RKO (cell line): Measurements from ENCODE around the gene ABHD13.
"Not testable (repeated sequence)": the region's sequence is repeated elsewhere in the genome, so short reads cannot be mapped to it uniquely, and the experiment has no call there.

ENCODE experiments used
- DNase-seq: peaks from one replicate; pipeline ENCODE4 v3.0.0-alpha.2; 2016; ENCODE audit warnings: low spot score

The ABHD13 gene

DNA sequence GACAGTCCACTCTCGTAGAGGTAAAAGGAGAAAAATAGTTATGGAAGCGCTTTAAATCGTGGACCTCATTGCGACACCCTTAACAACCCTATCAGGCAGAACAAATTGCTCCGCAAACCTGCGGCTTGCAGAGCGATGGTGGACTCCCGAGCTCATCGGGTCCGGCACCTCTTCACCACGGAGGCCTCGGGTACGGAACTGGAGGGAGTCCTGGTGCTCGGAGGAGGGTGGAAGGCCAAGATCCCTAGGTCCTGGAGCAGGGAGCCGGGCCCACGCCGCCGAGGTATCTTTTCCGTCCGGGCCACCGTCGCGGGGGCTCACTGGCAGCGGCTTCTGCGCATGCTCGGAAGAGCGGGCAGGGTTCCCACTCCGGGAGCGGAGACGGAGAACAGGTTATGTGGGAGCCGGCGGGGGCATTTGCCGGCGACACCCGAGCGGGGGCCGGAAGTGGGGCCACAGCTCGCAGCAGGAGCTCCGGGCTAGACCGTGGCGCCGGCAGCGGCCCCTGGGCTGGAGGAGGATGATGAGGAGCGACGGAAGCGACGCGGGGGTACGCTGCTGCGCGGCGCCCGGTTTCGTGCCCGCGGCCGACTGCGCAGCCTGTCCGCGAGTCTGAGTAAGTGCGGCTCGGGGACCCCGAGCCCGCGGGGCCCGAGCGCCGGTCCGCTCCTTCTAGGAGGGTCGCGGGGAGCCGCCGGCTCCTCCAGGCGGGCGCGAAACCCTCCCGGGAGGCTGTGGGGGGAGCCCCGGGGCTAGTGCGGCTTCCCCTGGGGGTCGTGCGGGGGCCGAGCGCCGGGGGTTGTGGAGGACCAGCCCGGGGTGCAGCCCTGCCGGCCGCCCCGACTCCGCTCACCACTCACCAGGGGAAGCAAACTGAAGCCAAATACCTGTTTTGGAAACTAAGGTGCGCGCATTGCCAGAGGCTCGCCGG, at the start of gene ABHD13:
Gene ABHD13 (plus strand): TSS at position 349 of the 931 bp plus-strand sequence. CDS start 10,827 bp downstream, outside the sequence.
- DNase-seq = peak; percentile 92

DNA sequence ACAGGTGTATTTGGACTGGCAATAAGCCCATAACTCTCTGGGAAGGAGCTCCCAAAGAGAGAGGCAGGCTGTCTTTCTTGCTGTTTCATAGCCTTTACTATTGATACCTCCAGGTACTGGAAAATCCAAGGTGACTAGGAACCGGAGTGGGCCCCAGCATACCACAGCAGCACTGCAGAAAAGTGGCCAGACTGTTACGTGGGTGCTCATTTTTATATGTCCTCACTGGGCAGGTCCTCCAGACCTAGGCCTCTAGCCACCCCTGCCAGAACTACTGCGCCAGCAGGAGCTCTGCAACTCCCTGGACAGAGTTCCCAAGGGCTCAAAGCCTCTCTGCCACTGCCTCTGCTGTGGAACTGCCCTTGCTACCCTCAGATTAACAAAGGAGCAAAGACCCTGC, 49.3 kb upstream of the ABHD13 start:
- no peak for DNase-seq

DNA sequence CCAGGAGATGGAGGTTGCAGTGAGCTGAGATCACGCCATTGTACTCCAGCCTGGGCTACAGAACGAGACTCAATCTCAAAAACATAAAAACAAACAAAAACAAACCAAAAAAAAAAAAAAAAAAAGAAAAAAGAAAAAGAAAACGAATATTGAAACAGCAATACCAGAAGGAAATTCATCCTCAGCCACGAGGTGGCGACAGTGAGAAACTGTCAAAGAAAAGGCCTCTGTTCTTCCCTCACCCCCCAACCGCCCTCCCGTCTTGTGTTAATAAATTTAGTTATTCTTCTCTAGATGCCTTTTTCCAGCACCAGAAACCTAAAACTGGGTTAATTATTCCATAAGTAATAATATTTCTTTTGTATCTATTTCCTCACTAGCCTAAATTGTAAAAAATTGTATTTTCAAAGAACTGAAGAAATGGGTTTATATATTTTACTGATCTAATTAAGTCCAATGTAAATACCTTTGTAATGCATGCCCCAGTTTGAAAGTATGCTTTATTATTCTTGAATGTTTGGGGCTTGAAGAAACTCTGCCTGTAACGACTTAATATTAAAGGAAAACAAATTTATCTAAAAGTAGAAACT, 41.4 kb upstream of the ABHD13 start:
- peak; percentile 46 for DNase-seq

- no peak for DNase-seq
Observed at GRCh38 chr13:108178078-108178477, 40.1 kb upstream of the ABHD13 start.

DNA sequence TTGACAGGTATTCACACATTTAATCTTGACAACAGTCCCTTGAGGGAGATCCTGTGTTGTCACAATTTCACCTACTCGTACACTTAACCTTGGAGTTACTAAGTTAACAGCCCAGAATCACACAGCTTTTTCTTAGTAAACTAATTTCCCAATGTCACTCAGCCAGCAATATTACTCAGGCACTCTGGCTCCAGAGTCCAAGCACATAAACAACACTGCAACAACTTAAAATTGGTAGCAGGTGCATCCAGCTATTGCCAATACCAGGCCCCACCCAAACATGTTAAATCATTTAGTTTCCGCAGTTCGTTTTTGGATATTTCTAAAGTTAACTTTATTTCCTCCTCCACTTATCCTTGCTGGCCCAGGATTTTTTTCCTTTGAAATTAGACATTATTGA, 35.5 kb upstream of the ABHD13 start:
- no peak for DNase-seq

DNA sequence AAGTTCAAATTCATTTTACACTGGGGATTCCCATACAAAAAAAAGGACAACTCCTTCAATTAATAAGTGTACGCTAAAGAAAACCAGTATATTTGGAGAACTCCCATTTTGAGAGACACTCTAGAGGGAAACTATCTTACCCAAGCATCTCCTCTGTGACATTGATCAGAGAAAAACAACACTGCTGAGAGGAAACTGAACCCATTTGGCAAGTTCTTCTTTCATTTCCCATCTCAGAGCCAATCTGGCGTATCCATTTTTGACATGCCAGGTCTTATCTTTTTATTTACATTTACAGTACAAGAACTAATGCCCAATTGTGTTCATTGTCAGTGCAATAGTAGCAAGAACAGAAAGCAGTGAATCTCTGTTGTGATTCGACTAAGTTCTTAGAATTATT, 33.0 kb upstream of the ABHD13 start:
- no peak for DNase-seq

GRCh38 chr13:108188260-108188659, 29.9 kb upstream of the ABHD13 start:
- DNase-seq = no peak

GRCh38 chr13:108190897-108191296, 27.3 kb upstream of the ABHD13 start:
- no peak for DNase-seq

GRCh38 chr13:108193806-108194205, 24.4 kb upstream of the ABHD13 start:
- DNase-seq = no peak

- no peak for DNase-seq
Observed at GRCh38 chr13:108194435-108194936, 23.7 kb upstream of the ABHD13 start.

GRCh38 chr13:108195146-108195545, 23.0 kb upstream of the ABHD13 start:
- peak; percentile 13 for DNase-seq

DNA sequence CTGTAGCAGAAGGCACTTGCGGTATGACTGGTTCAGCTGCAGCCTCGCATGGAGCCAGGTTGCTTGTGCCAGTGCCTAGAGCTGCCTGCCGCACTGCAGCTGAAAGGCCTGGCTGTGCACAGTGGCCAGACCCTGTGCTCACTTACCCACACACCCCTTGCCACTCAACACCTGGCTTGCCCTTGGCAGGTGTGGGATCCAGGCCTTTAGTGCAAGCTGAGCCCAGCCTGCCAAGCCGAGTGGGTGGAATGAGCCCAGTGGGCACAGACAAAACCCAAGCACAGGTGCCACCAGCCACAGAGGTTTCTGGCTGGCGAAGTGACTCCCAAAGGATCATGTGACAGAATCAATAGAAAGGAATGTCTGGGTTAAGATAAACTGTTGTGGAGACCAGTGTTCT, 22.3 kb upstream of the ABHD13 start:
- no peak for DNase-seq

- peak; percentile 82 for DNase-seq
Observed at GRCh38 chr13:108200781-108201398, 17.3 kb upstream of the ABHD13 start.

- DNase-seq = no peak
Observed at GRCh38 chr13:108210551-108210950, 7.6 kb upstream of the ABHD13 start.

GRCh38 chr13:108212886-108213285, 5.3 kb upstream of the ABHD13 start:
- no peak for DNase-seq

GRCh38 chr13:108213946-108214345, 4.2 kb upstream of the ABHD13 start:
- DNase-seq = peak; percentile 94

- no peak for DNase-seq
Observed at GRCh38 chr13:108214441-108215271, 3.5 kb upstream of the ABHD13 start.

- DNase-seq = peak; percentile 96
Observed at GRCh38 chr13:108215436-108215835, 2.8 kb upstream of the ABHD13 start, which contains the start of gene LIG4. TSS of gene LIG4 (minus strand) at chr13:108215536. CDS start at chr13:108211268, 4,268 bp downstream.

GRCh38 chr13:108217307-108218043, 717 bp upstream of the ABHD13 start:
- DNase-seq = not testable (repeated sequence)

DNA sequence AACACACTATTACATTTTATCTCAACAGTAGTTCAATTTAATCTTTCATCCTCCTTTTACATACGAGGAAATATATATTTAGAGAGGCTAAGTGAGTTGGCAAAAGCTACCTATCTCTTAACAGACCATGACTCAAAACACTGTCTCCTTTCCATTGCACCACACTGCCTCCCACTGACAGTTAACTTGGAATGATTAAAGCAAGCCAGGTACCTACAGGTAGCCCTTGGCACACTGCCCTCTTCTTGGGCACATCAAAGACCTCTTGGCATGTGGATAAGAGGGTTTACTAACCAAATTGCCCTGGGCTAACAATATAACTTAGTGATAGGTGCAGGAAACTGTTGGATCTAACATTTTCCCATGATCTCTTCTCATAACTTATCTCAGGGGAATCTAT, 1.8 kb downstream of the ABHD13 start:
- DNase-seq = no peak
